Measurements from ENCODE around the gene MATK. TPM values are rescaled to one million over a fixed set of nuclear protein-coding genes. Genes with fewer than 3 reads are reported as not detected.

Gene MATK
- polyA plus RNA-seq, 1 experiment = not detected

GRCh38 chr19:3832001-3832400 is 45.8 kb upstream of the MATK start:
- Histone ChIP-seq H3K27me3 (ENCODE audit: control insufficient read depth, insufficient read depth, low read length) (peaks cover 10% of the 10 kb centered on the region), H3K4me3 (ENCODE audit: low read depth, low read length) (no peak overlapping the region), H3K9me3 (ENCODE audit: control insufficient read depth, insufficient read depth, low read length) (peaks cover 8% of the 10 kb centered on the region), H3K27ac (ENCODE audit: low read depth, low read length) (no peak overlapping the region)
- CTCF ChIA-PET = interaction anchor here (0.8 kb wide), 1 partner anchor 156 kb away, joined by 4 read pairs; no protein-coding TSS in a partner anchor
- no peak for TF ChIP-seq CTCF (IDR thresholded peaks at IDR 0.05; ENCODE audit: low read depth, low read length)
- POLR2A ChIA-PET = no interaction called here
- DNase-seq (ENCODE audit: low read depth, low spot score) = no peak

GRCh38 chr19:3831601-3832000 is 45.4 kb upstream of the MATK start:
- POLR2A ChIA-PET = no interaction called here
- TF ChIP-seq CTCF (IDR thresholded peaks at IDR 0.05; ENCODE audit: low read depth, low read length) = no peak

GRCh38 chr19:3830621-3831589 is 44.7 kb upstream of the MATK start:
- peaks cover 10% of the 10 kb centered on the region for H3K27me3 ChIP-seq (ENCODE audit: control insufficient read depth, insufficient read depth, low read length)
- POLR2A ChIA-PET = no interaction called here
- H3K9me3 ChIP-seq (ENCODE audit: control insufficient read depth, insufficient read depth, low read length) = peaks cover 8% of the 10 kb centered on the region; the same call in 1 of the 2 replicates
- no peak for DNase-seq (ENCODE audit: low read depth, low spot score)
- TF ChIP-seq CTCF (IDR thresholded peaks at IDR 0.05; ENCODE audit: low read depth, low read length) = no peak
- H3K27ac ChIP-seq (ENCODE audit: low read depth, low read length) = no peak overlapping the region
- CTCF ChIA-PET = interaction anchor here (0.7 to 1.2 kb wide), 2 partner anchors 9 to 301 kb away, joined by 3 to 5 read pairs; no protein-coding TSS in a partner anchor
- no peak overlapping the region for H3K4me3 ChIP-seq (ENCODE audit: low read depth, low read length)

More at GRCh38 chr19:3831601-3832000, 45.4 kb upstream of the MATK start:
- H3K27me3 ChIP-seq (ENCODE audit: control insufficient read depth, insufficient read depth, low read length) = peaks cover 10% of the 10 kb centered on the region
- no peak overlapping the region for H3K4me3 ChIP-seq (ENCODE audit: low read depth, low read length)
- H3K9me3 ChIP-seq (ENCODE audit: control insufficient read depth, insufficient read depth, low read length) = peaks cover 8% of the 10 kb centered on the region; the same call in 1 of the 2 replicates
- CTCF ChIA-PET = interaction anchor here (0.8 kb wide), 1 partner anchor 156 kb away, joined by 4 read pairs; no protein-coding TSS in a partner anchor
- no peak for DNase-seq (ENCODE audit: low read depth, low spot score)
- H3K27ac ChIP-seq (ENCODE audit: low read depth, low read length) = no peak overlapping the region

GRCh38 chr19:3827306-3827705 is 41.1 kb upstream of the MATK start:
- ChIA-PET POLR2A (no interaction called here), CTCF (no interaction called here)
- no peak overlapping the region for H3K4me3 ChIP-seq (ENCODE audit: low read depth, low read length)
- no peaks in the 10 kb centered on the region; the same call in 1 of the 2 replicates for H3K9me3 ChIP-seq (ENCODE audit: control insufficient read depth, insufficient read depth, low read length)
- peaks cover 6% of the 10 kb centered on the region for H3K27me3 ChIP-seq (ENCODE audit: control insufficient read depth, insufficient read depth, low read length)
- DNase-seq (ENCODE audit: low read depth, low spot score) = no peak
- no peak overlapping the region for H3K27ac ChIP-seq (ENCODE audit: low read depth, low read length)
- TF ChIP-seq CTCF (IDR thresholded peaks at IDR 0.05; ENCODE audit: low read depth, low read length) = no peak

GRCh38 chr19:3826163-3826562 is 40.0 kb upstream of the MATK start:
- no peak for DNase-seq (ENCODE audit: low read depth, low spot score)
- Histone ChIP-seq H3K9me3 (ENCODE audit: control insufficient read depth, insufficient read depth, low read length) (no peaks in the 10 kb centered on the region; the same call in 1 of the 2 replicates), H3K4me3 (ENCODE audit: low read depth, low read length) (no peak overlapping the region), H3K27me3 (ENCODE audit: control insufficient read depth, insufficient read depth, low read length) (peaks cover 6% of the 10 kb centered on the region), H3K27ac (ENCODE audit: low read depth, low read length) (no peak overlapping the region)
- TF ChIP-seq CTCF (IDR thresholded peaks at IDR 0.05; ENCODE audit: low read depth, low read length) = no peak
- CTCF ChIA-PET = no interaction called here
- POLR2A ChIA-PET = no interaction called here

Data from AG04450 (cell line).